Adipocyte (in vitro differentiated cells): ENCODE measurements around the gene ARHGEF26.
A peak's percentile ranks its signal among the peaks of the same experiment; 100 is the strongest.

ENCODE experiments used
- DNase-seq: peaks from one replicate; pipeline ENCODE4 v3.0.0-alpha.2; 2015; ENCODE audit warnings: low read depth
- H3K27me3 ChIP-seq: replicated peaks from 2 replicates; pipeline ENCODE4 v1.7.0; 2013; ENCODE audit warnings: mild to moderate bottlenecking, low read length, moderate library complexity; ENCODE audit not compliant: control insufficient read depth, insufficient read depth
- H3K36me3 ChIP-seq: 2 replicates; pipeline ENCODE4 v1.7.0; 2013; ENCODE audit warnings: low read length, mild to moderate bottlenecking, moderate library complexity; ENCODE audit not compliant: control insufficient read depth, insufficient read depth, severe bottlenecking
- H3K4me1 ChIP-seq: 2 replicates; pipeline ENCODE4 v1.7.0; 2013; ENCODE audit warnings: mild to moderate bottlenecking, low read length, moderate library complexity; ENCODE audit not compliant: control insufficient read depth, insufficient read depth
- H3K4me3 ChIP-seq: 2 replicates; pipeline ENCODE4 v1.7.0; 2013; ENCODE audit warnings: mild to moderate bottlenecking, low read length, moderate library complexity
- H3K9ac ChIP-seq: 2 replicates; pipeline ENCODE4 v1.7.0; 2013; ENCODE audit warnings: mild to moderate bottlenecking, low read length, moderate library complexity
- H3K9me3 ChIP-seq: 2 replicates; pipeline ENCODE4 v1.7.0; 2013; ENCODE audit warnings: mild to moderate bottlenecking, low read length, moderate library complexity; ENCODE audit not compliant: control insufficient read depth

Gene ARHGEF26

GRCh38 chr3:154273381-154273780 lies 152.2 kb downstream of the ARHGEF26 start:
- peaks cover 78% of the 10 kb centered on the region for H3K36me3 ChIP-seq
- DNase-seq: no peak
- H3K27me3 ChIP-seq: no peaks in the 10 kb centered on the region
- no peaks in the 10 kb centered on the region for H3K9me3 ChIP-seq
- no peak overlapping the region for H3K9ac ChIP-seq
- H3K4me3 ChIP-seq: no peak overlapping the region
- H3K4me1 ChIP-seq: no peaks in the 10 kb centered on the region

GRCh38 chr3:154274348-154274747 lies 153.2 kb downstream of the ARHGEF26 start:
- DNase-seq: no peak
- no peaks in the 10 kb centered on the region for H3K4me1 ChIP-seq
- no peaks in the 10 kb centered on the region for H3K27me3 ChIP-seq
- no peak overlapping the region for H3K4me3 ChIP-seq
- H3K9me3 ChIP-seq: no peaks in the 10 kb centered on the region
- H3K36me3 ChIP-seq: peaks cover 87% of the 10 kb centered on the region
- no peak overlapping the region for H3K9ac ChIP-seq

GRCh38 chr3:154275292-154275691 lies 154.1 kb downstream of the ARHGEF26 start:
- H3K36me3 ChIP-seq: peaks cover 87% of the 10 kb centered on the region
- H3K4me1 ChIP-seq: no peaks in the 10 kb centered on the region
- no peaks in the 10 kb centered on the region for H3K27me3 ChIP-seq
- no peak for DNase-seq
- no peak overlapping the region for H3K4me3 ChIP-seq
- H3K9me3 ChIP-seq: no peaks in the 10 kb centered on the region
- H3K9ac ChIP-seq: no peak overlapping the region

GRCh38 chr3:154275965-154276364 lies 154.8 kb downstream of the ARHGEF26 start:
- H3K4me1 ChIP-seq: no peaks in the 10 kb centered on the region
- H3K4me3 ChIP-seq: no peak overlapping the region
- H3K9ac ChIP-seq: no peak overlapping the region
- DNase-seq: peak; percentile 17
- H3K9me3 ChIP-seq: no peaks in the 10 kb centered on the region
- peaks cover 93% of the 10 kb centered on the region for H3K36me3 ChIP-seq
- no peaks in the 10 kb centered on the region for H3K27me3 ChIP-seq

- H3K9ac ChIP-seq: no peak overlapping the region
- no peaks in the 10 kb centered on the region for H3K27me3 ChIP-seq
- H3K4me3 ChIP-seq: no peak overlapping the region
- no peak for DNase-seq
- H3K9me3 ChIP-seq: no peaks in the 10 kb centered on the region
- H3K4me1 ChIP-seq: no peaks in the 10 kb centered on the region
- peaks cover 99% of the 10 kb centered on the region for H3K36me3 ChIP-seq
Observed at GRCh38 chr3:154280161-154280560, 159.0 kb downstream of the ARHGEF26 start.

GRCh38 chr3:154285221-154285620 lies 164.0 kb downstream of the ARHGEF26 start:
- no peaks in the 10 kb centered on the region for H3K4me1 ChIP-seq
- no peaks in the 10 kb centered on the region for H3K9me3 ChIP-seq
- H3K9ac ChIP-seq: no peak overlapping the region
- no peaks in the 10 kb centered on the region for H3K27me3 ChIP-seq
- H3K36me3 ChIP-seq: peaks cover 91% of the 10 kb centered on the region
- H3K4me3 ChIP-seq: no peak overlapping the region
- DNase-seq: no peak

- Histone ChIP-seq H3K9me3 (no peaks in the 10 kb centered on the region), H3K4me1 (no peaks in the 10 kb centered on the region), H3K4me3 (no peak overlapping the region), H3K27me3 (no peaks in the 10 kb centered on the region), H3K36me3 (peaks cover 89% of the 10 kb centered on the region), H3K9ac (no peak overlapping the region)
- no peak for DNase-seq
Observed at GRCh38 chr3:154290187-154290586, 169.0 kb downstream of the ARHGEF26 start.

GRCh38 chr3:154294016-154294415 lies 172.8 kb downstream of the ARHGEF26 start:
- peaks cover 89% of the 10 kb centered on the region for H3K36me3 ChIP-seq
- H3K4me3 ChIP-seq: no peak overlapping the region
- peaks cover 8% of the 10 kb centered on the region for H3K4me1 ChIP-seq
- no peak for DNase-seq
- no peaks in the 10 kb centered on the region for H3K27me3 ChIP-seq
- H3K9ac ChIP-seq: no peak overlapping the region
- H3K9me3 ChIP-seq: no peaks in the 10 kb centered on the region

GRCh38 chr3:154301561-154301960 lies 180.4 kb downstream of the ARHGEF26 start:
- DNase-seq: no peak
- Histone ChIP-seq H3K4me3 (no peak overlapping the region), H3K4me1 (peaks cover 7% of the 10 kb centered on the region), H3K9me3 (no peaks in the 10 kb centered on the region), H3K9ac (no peak overlapping the region), H3K27me3 (no peaks in the 10 kb centered on the region), H3K36me3 (peaks cover 96% of the 10 kb centered on the region)

GRCh38 chr3:154304116-154304786 lies 183.1 kb downstream of the ARHGEF26 start:
- Histone ChIP-seq H3K4me1 (no peaks in the 10 kb centered on the region), H3K9ac (no peak overlapping the region), H3K36me3 (peaks cover 89% of the 10 kb centered on the region), H3K4me3 (no peak overlapping the region), H3K9me3 (no peaks in the 10 kb centered on the region), H3K27me3 (no peaks in the 10 kb centered on the region)
- DNase-seq: peak; percentile 20

- Histone ChIP-seq H3K9me3 (no peaks in the 10 kb centered on the region), H3K27me3 (no peaks in the 10 kb centered on the region), H3K36me3 (peaks cover 89% of the 10 kb centered on the region), H3K4me3 (no peak overlapping the region), H3K4me1 (no peaks in the 10 kb centered on the region), H3K9ac (no peak overlapping the region)
- DNase-seq: no peak
Observed at GRCh38 chr3:154304936-154305335, 183.7 kb downstream of the ARHGEF26 start.

GRCh38 chr3:154307363-154307762 lies 186.2 kb downstream of the ARHGEF26 start:
- Histone ChIP-seq H3K27me3 (no peaks in the 10 kb centered on the region), H3K4me3 (no peak overlapping the region), H3K36me3 (peaks cover 76% of the 10 kb centered on the region), H3K4me1 (peaks cover 5% of the 10 kb centered on the region), H3K9ac (no peak overlapping the region), H3K9me3 (no peaks in the 10 kb centered on the region)
- no peak for DNase-seq
